Neural cell (in vitro differentiated cells): Measurements from ENCODE around the gene OOEP. TPM values are rescaled to one million over a fixed set of nuclear protein-coding genes. Genes with fewer than 3 reads are reported as not detected.

Source experiments
- H2AFZ ChIP-seq: fragments of 200-600, 300-800 bp; sonication (generic), shearing (Covaris generic); 2 replicates; pipeline ENCODE4 v1.6.0; 2014; ENCODE audit warnings: low read depth, mild to moderate bottlenecking, antibody characterized with exemption, low read length, moderate library complexity
- H3F3A ChIP-seq: fragments of 200-600 bp; shearing (Covaris generic); 2 replicates; pipeline ENCODE4 v1.6.1; 2016; ENCODE audit warnings: mild to moderate bottlenecking, moderate library complexity, mixed read lengths, antibody characterized with exemption, low read length; ENCODE audit not compliant: insufficient read depth, poor library complexity, severe bottlenecking
- H3K27ac ChIP-seq: fragments of 200-600, 300-800 bp; sonication (generic), shearing (Covaris generic); 2 replicates; pipeline ENCODE4 v1.5.1; 2014; ENCODE audit warnings: mild to moderate bottlenecking, low read length, moderate library complexity
- H3K27me3 ChIP-seq: fragments of 300-800, 200-600 bp; sonication (generic), shearing (Covaris generic); 2 replicates; pipeline ENCODE4 v1.6.0; 2014; ENCODE audit warnings: mild to moderate bottlenecking, low read depth, low read length, moderate library complexity; ENCODE audit not compliant: insufficient read depth
- H3K36me3 ChIP-seq: fragments of 300-800, 200-600 bp; sonication (generic), shearing (Covaris generic); 2 replicates; pipeline ENCODE4 v1.5.1; 2014; ENCODE audit warnings: mild to moderate bottlenecking, antibody characterized with exemption, low read length, moderate library complexity; ENCODE audit not compliant: insufficient read depth
- H3K4me2 ChIP-seq: fragments of 300-800, 200-600 bp; sonication (generic), shearing (Covaris generic); 2 replicates; pipeline ENCODE4 v1.6.0; 2014; ENCODE audit warnings: mild to moderate bottlenecking, low read length
- H3K4me3 ChIP-seq: fragments of 300-800, 200-600 bp; sonication (generic), shearing (Covaris generic); 2 replicates; pipeline ENCODE4 v1.5.1; 2014; ENCODE audit warnings: mild to moderate bottlenecking, low read length, moderate library complexity
- H3K79me2 ChIP-seq: fragments of 200-600 bp; shearing (Covaris generic); replicated peaks from 2 replicates; pipeline ENCODE4 v1.6.0; 2014; ENCODE audit warnings: mild to moderate bottlenecking, low read length, moderate library complexity; ENCODE audit not compliant: insufficient read depth
- H3K9ac ChIP-seq: fragments of 300-800, 200-600 bp; sonication (generic), shearing (Covaris generic); 2 replicates; pipeline ENCODE4 v1.6.1; 2016; ENCODE audit warnings: mild to moderate bottlenecking, low read length, mixed read lengths
- H3K9me2 ChIP-seq: fragments of 200-600 bp; shearing (Covaris generic); 2 replicates; pipeline ENCODE4 v1.6.1; 2016; ENCODE audit warnings: mild to moderate bottlenecking, low read length, mixed read lengths; ENCODE audit not compliant: insufficient read depth
- H3K9me3 ChIP-seq: fragments of 200-600, 300-800 bp; sonication (generic), shearing (Covaris generic); 2 replicates; pipeline ENCODE4 v1.6.1; 2016; ENCODE audit warnings: mild to moderate bottlenecking, mixed run types, low read length, moderate library complexity, mixed read lengths
- H4K20me1 ChIP-seq: fragments of 200-600 bp; shearing (Covaris generic); 2 replicates; pipeline ENCODE4 v1.6.1; 2016; ENCODE audit warnings: mild to moderate bottlenecking, mixed run types; ENCODE audit not compliant: insufficient read depth
- EP300 ChIP-seq: fragments of 450-650 bp; conservative IDR thresholded peaks from 2 replicates; pipeline ENCODE4 v1.6.1; 2014; ENCODE audit warnings: antibody characterized with exemption, mild to moderate bottlenecking, moderate library complexity; ENCODE audit not compliant: poor library complexity, severe bottlenecking
- EZH2 ChIP-seq: fragments of 200-600, 300-800 bp; shearing (Covaris generic), sonication (generic); IDR thresholded peaks from 2 replicates; pipeline ENCODE4 v1.6.1; 2014; ENCODE audit warnings: antibody characterized with exemption, low read length, borderline replicate concordance, mild to moderate bottlenecking; ENCODE audit not compliant: insufficient read depth, poor library complexity, severe bottlenecking
- MXI1 ChIP-seq: fragments of 450-650 bp; conservative IDR thresholded peaks from 2 replicates; pipeline ENCODE4 v1.6.1; 2014; ENCODE audit warnings: antibody characterized with exemption, mild to moderate bottlenecking; ENCODE audit not compliant: poor library complexity, severe bottlenecking
- POLR2AphosphoS5 ChIP-seq: IDR thresholded peaks from 2 replicates; pipeline ENCODE4 v1.6.1; 2012
- RAD21 ChIP-seq: fragments of 450-650 bp; conservative IDR thresholded peaks from 2 replicates; pipeline ENCODE4 v1.6.1; 2014; ENCODE audit warnings: antibody characterized with exemption, mild to moderate bottlenecking, moderate library complexity
- SMC3 ChIP-seq: fragments of 450-650 bp; conservative IDR thresholded peaks from 2 replicates; pipeline ENCODE4 v1.6.1; 2014; ENCODE audit warnings: antibody characterized with exemption, mild to moderate bottlenecking, moderate library complexity; ENCODE audit not compliant: poor library complexity
- TAF1 ChIP-seq: IDR thresholded peaks from 2 replicates; pipeline ENCODE4 v1.6.1; 2012; ENCODE audit warnings: low read depth
- polyA plus RNA-seq: library from polyadenylated mRNA; depleted of rRNA; stranded (reverse); fragments of >200 nt; gene quantifications from 2 replicates; pipeline ENCODE4 v1.2.3, GENCODE V29; 2014
- TF ChIP-seq, protein P1 (sequence below): IDR thresholded peaks from 2 replicates; pipeline ENCODE4 v1.6.1; 2012; ENCODE audit warnings: borderline replicate concordance
- TF ChIP-seq, protein P2 (sequence below): fragments of 450-650 bp; IDR thresholded peaks from 2 replicates; pipeline ENCODE4 v1.5.1; 2014; ENCODE audit warnings: antibody characterized with exemption, mild to moderate bottlenecking, moderate library complexity; ENCODE audit not compliant: poor library complexity, severe bottlenecking

OOEP gene
- polyA plus RNA-seq, 1 donor from 2014 or later = not detected

DNA sequence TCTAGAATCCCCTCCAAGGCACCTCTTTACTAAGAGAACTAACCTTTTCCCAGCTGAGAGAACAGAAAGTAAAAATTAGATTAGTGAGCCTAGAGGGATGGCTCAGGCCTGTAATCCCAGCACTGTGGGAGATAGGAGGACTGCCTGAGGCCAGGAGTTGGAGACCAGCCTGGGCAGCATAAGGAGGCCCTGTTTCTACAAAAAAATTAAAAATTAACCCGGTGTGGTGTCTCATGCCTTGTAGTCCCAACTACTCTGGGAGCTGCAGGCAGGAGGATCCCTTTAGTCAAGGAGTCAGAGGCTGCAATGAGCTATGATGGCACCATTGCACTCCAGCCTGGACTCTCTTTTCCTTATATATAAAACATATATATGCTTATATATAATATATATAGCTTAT, 5.5 kb upstream of the OOEP start:
- H3K4me3 ChIP-seq = no peak overlapping the region
- H3K9ac ChIP-seq = no peak overlapping the region
- H3K36me3 ChIP-seq = no peaks in the 10 kb centered on the region
- no peaks in the 10 kb centered on the region for H3K27me3 ChIP-seq
- no peaks in the 10 kb centered on the region for H3K79me2 ChIP-seq
- H3K27ac ChIP-seq = no peak overlapping the region
- H3F3A ChIP-seq = no peaks in the 10 kb centered on the region
- no peaks in the 10 kb centered on the region for H3K9me3 ChIP-seq
- H3K9me2 ChIP-seq = no peaks in the 10 kb centered on the region
- TF ChIP-seq RAD21 (no peak), SMC3 (no peak), EZH2 (no peak), POLR2AphosphoS5 (no peak), MXI1 (no peak), EP300 (no peak), TAF1 (no peak)
- TF ChIP-seq, protein P1, sequence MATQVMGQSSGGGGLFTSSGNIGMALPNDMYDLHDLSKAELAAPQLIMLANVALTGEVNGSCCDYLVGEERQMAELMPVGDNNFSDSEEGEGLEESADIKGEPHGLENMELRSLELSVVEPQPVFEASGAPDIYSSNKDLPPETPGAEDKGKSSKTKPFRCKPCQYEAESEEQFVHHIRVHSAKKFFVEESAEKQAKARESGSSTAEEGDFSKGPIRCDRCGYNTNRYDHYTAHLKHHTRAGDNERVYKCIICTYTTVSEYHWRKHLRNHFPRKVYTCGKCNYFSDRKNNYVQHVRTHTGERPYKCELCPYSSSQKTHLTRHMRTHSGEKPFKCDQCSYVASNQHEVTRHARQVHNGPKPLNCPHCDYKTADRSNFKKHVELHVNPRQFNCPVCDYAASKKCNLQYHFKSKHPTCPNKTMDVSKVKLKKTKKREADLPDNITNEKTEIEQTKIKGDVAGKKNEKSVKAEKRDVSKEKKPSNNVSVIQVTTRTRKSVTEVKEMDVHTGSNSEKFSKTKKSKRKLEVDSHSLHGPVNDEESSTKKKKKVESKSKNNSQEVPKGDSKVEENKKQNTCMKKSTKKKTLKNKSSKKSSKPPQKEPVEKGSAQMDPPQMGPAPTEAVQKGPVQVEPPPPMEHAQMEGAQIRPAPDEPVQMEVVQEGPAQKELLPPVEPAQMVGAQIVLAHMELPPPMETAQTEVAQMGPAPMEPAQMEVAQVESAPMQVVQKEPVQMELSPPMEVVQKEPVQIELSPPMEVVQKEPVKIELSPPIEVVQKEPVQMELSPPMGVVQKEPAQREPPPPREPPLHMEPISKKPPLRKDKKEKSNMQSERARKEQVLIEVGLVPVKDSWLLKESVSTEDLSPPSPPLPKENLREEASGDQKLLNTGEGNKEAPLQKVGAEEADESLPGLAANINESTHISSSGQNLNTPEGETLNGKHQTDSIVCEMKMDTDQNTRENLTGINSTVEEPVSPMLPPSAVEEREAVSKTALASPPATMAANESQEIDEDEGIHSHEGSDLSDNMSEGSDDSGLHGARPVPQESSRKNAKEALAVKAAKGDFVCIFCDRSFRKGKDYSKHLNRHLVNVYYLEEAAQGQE = no peak
- TF ChIP-seq, protein P2, sequence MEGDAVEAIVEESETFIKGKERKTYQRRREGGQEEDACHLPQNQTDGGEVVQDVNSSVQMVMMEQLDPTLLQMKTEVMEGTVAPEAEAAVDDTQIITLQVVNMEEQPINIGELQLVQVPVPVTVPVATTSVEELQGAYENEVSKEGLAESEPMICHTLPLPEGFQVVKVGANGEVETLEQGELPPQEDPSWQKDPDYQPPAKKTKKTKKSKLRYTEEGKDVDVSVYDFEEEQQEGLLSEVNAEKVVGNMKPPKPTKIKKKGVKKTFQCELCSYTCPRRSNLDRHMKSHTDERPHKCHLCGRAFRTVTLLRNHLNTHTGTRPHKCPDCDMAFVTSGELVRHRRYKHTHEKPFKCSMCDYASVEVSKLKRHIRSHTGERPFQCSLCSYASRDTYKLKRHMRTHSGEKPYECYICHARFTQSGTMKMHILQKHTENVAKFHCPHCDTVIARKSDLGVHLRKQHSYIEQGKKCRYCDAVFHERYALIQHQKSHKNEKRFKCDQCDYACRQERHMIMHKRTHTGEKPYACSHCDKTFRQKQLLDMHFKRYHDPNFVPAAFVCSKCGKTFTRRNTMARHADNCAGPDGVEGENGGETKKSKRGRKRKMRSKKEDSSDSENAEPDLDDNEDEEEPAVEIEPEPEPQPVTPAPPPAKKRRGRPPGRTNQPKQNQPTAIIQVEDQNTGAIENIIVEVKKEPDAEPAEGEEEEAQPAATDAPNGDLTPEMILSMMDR = no peak
- H3K4me2 ChIP-seq = no peak overlapping the region
- no peak overlapping the region for H2AFZ ChIP-seq
- H4K20me1 ChIP-seq = no peaks in the 10 kb centered on the region

DNA sequence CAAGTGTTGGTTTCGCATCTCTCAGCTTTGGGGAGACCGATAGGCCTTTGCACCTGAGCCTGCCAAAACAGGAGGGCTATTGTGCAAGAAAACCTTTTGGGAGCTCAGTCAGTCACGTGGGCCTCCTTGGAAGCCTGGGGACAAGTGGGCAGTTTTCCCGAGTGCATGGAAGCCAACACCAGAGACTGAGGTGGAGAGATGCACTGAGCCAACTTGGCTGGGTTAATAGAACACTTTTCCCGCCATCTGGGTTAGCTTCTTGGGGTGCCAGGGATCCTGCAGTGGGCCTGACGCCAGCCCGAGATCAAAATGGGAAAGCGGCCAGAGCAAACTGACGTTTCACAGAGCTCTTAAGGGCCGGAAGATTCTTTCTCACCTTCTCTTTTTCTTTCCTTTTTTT, 2.8 kb upstream of the OOEP start:
- H3F3A ChIP-seq = no peaks in the 10 kb centered on the region
- H3K27ac ChIP-seq = no peak overlapping the region
- H3K9ac ChIP-seq = no peak overlapping the region
- H2AFZ ChIP-seq = no peak overlapping the region
- no peaks in the 10 kb centered on the region for H3K9me2 ChIP-seq
- H3K36me3 ChIP-seq = no peaks in the 10 kb centered on the region
- H4K20me1 ChIP-seq = no peaks in the 10 kb centered on the region
- no peaks in the 10 kb centered on the region for H3K27me3 ChIP-seq
- no peaks in the 10 kb centered on the region for H3K79me2 ChIP-seq
- H3K4me2 ChIP-seq = no peak overlapping the region
- no peaks in the 10 kb centered on the region for H3K9me3 ChIP-seq
- TF ChIP-seq TAF1 = no peak
- no peak for TF ChIP-seq EP300
- TF ChIP-seq POLR2AphosphoS5 = no peak
- TF ChIP-seq, protein P1 = no peak
- TF ChIP-seq, protein P2 = no peak
- TF ChIP-seq SMC3 = no peak
- TF ChIP-seq MXI1 = no peak
- TF ChIP-seq RAD21 = no peak
- TF ChIP-seq EZH2 = no peak
- H3K4me3 ChIP-seq = no peak overlapping the region
